Upper lobe of right lung (tissue), 1 donor: ENCODE data around the gene ERCC6. TPM values are rescaled to one million over a fixed set of nuclear protein-coding genes. Genes with fewer than 3 reads are reported as not detected.
A peak's percentile ranks its signal among the peaks of the same experiment; 100 is the strongest.

Experiments used
- ATAC-seq: fragments of 200-7000 bp; cut with Tn5 transposase; one replicate; pipeline ENCODE4 v1.9.1; 2020; ENCODE audit warnings: mild to moderate bottlenecking, moderate library complexity
- DNase-seq: peaks from one replicate; pipeline ENCODE4 v3.0.0-alpha.2; 2020
- H3K27ac ChIP-seq: fragments of 200-600 bp; one replicate; pipeline ENCODE4 v1.8.0; 2022
- H3K27me3 ChIP-seq: fragments of 200-600 bp; one replicate; pipeline ENCODE4 v1.8.0; 2022; ENCODE audit warnings: mild to moderate bottlenecking
- H3K36me3 ChIP-seq: fragments of 200-600 bp; one replicate; pipeline ENCODE4 v1.8.0; 2022
- H3K4me1 ChIP-seq: fragments of 200-600 bp; one replicate; pipeline ENCODE4 v1.8.0; 2022
- H3K4me3 ChIP-seq: fragments of 200-600 bp; one replicate; pipeline ENCODE4 v1.8.0; 2022; ENCODE audit warnings: mild to moderate bottlenecking
- H3K9me3 ChIP-seq: fragments of 200-600 bp; one replicate; pipeline ENCODE4 v1.8.0; 2022
- intact Hi-C: fragments of 100-400 bp; cut with DNase I; formaldehyde crosslinking; loops from one replicate; pipeline ENCODE4 v1.11.0; 2022
- total RNA-seq: library from RNA; stranded (reverse); fragmentation: NEBNext Ultra II Directional; extraction: Animal tissue kit (Norgen Biotek cat#: 25700); gene quantifications from one replicate; pipeline ENCODE4 v1.2.1, GENCODE V29; 2021
- TF ChIP-seq, protein P1 (sequence below): fragments of 200-600 bp; IDR thresholded peaks from one replicate; pipeline ENCODE4 v1.8.0; 2022; ENCODE audit warnings: antibody characterized with exemption
- donor health status: DM: no; HTN: yes; CAD: no; lungs with severe emphysema.

Gene ERCC6
- total RNA-seq, 1 donor from 2014 or later, result 33.9 TPM

DNA sequence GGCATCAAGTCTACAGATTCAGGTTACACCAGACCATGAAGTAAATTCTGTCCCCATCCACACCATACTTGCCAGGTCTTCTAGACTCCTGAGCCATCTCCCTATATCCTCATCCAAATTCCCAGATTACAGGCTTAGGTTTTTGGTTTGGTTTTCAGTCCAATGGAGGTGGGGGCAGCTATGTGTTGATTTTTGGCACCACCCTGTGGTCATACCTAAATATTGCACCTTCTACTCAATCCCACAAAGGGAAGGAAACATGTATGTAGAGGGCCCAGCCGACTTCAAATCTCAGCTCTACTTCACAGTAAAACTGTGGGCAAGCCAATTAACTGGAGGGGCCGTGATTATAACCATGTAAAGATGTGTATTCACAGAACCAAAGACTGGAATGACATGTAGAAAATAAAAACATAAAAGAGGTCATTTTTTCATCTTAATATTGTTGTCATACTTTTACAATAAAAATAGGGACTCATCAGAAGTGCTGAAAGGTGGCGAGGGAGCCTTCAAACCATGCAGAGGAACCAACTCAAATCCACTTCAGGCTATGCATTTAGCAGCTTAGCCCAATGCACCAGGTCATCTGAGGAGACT, 19.8 kb downstream of the ERCC6 start:
- TF ChIP-seq, protein P1, sequence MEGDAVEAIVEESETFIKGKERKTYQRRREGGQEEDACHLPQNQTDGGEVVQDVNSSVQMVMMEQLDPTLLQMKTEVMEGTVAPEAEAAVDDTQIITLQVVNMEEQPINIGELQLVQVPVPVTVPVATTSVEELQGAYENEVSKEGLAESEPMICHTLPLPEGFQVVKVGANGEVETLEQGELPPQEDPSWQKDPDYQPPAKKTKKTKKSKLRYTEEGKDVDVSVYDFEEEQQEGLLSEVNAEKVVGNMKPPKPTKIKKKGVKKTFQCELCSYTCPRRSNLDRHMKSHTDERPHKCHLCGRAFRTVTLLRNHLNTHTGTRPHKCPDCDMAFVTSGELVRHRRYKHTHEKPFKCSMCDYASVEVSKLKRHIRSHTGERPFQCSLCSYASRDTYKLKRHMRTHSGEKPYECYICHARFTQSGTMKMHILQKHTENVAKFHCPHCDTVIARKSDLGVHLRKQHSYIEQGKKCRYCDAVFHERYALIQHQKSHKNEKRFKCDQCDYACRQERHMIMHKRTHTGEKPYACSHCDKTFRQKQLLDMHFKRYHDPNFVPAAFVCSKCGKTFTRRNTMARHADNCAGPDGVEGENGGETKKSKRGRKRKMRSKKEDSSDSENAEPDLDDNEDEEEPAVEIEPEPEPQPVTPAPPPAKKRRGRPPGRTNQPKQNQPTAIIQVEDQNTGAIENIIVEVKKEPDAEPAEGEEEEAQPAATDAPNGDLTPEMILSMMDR, result peak; percentile 68
- H3K36me3 ChIP-seq, result peaks cover 22% of the 10 kb centered on the region
- no peaks in the 10 kb centered on the region for H3K4me1 ChIP-seq
- no peaks in the 10 kb centered on the region for H3K9me3 ChIP-seq
- H3K27ac ChIP-seq, result no peak overlapping the region
- DNase-seq, result no peak
- ATAC-seq, result peak; percentile 88
- H3K4me3 ChIP-seq, result no peak overlapping the region
- no peaks in the 10 kb centered on the region for H3K27me3 ChIP-seq
- intact Hi-C loops, result no loop called here

DNA sequence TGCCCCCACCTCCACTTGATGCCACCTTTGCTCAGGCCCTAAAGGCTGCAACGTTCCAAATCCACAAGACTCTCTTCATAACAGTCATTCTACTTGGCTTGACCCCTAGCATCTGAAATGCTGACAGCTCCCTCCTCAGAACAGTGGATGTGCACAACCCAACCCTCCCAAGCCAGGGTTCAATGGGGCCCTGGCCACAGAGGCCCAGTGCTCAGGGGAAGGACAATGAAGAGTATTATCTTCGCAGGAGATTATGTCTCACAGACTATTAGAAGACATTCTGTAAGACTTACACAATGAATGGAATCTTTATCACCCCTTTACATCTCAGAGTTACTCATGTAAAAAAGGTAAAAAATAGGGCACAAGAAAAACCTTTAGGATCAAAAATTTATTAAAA, 20.4 kb downstream of the ERCC6 start:
- TF ChIP-seq, protein P1, result no peak
- peaks cover 19% of the 10 kb centered on the region for H3K36me3 ChIP-seq
- H3K27me3 ChIP-seq, result no peaks in the 10 kb centered on the region
- H3K9me3 ChIP-seq, result no peaks in the 10 kb centered on the region
- H3K4me1 ChIP-seq, result no peaks in the 10 kb centered on the region
- intact Hi-C loops, result no loop called here
- DNase-seq (no peak), ATAC-seq (no peak)
- no peak overlapping the region for H3K4me3 ChIP-seq
- no peak overlapping the region for H3K27ac ChIP-seq

GRCh38 chr10:49516216-49516970, 22.5 kb downstream of the ERCC6 start:
- H3K27ac ChIP-seq, result no peak overlapping the region
- peaks cover 13% of the 10 kb centered on the region for H3K36me3 ChIP-seq
- H3K4me3 ChIP-seq, result no peak overlapping the region
- intact Hi-C loops, result no loop called here
- no peak for ATAC-seq
- H3K27me3 ChIP-seq, result no peaks in the 10 kb centered on the region
- no peak for DNase-seq
- TF ChIP-seq, protein P1, result no peak
- H3K4me1 ChIP-seq, result no peaks in the 10 kb centered on the region
- H3K9me3 ChIP-seq, result no peaks in the 10 kb centered on the region

DNA sequence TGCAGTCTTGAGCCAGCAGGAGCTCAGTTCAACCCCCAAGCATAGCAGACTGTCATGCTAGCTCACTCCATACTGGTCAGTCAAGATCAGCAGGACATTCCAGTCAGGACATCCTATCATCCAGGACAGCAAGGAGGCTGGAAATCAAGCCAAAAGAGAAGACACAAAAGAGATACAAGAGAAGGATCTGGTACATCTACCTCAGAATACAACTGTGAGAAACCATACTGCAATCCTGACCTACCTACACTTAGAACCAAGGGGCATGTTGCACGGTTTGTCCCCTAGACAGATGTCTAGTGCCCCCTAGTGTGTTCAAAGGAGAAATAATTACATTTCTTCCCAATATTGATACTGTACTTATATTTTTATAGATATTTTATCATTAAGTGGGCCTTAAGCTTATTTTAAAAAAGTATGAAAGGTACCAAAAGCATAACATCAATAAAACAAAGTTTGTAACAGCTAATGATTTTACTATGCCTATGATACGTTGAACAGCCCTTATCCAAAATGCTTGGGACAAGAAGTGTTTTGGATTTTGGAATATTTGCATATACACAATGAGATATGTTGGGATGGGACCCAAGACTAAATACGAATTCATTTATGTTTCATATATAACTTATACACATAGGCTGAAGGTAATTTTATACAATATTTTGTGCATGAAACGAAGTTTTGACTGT, 26.7 kb downstream of the ERCC6 start:
- intact Hi-C loops, result no loop called here
- Histone ChIP-seq H3K36me3 (peaks cover 12% of the 10 kb centered on the region), H3K4me1 (peaks cover 3% of the 10 kb centered on the region), H3K27me3 (no peaks in the 10 kb centered on the region), H3K4me3 (no peak overlapping the region), H3K27ac (no peak overlapping the region), H3K9me3 (no peaks in the 10 kb centered on the region)
- DNase-seq (no peak), ATAC-seq (peak; percentile 81)
- TF ChIP-seq, protein P1, result peak; percentile 60

- no peaks in the 10 kb centered on the region for H3K27me3 ChIP-seq
- TF ChIP-seq, protein P1, result no peak
- no peak for ATAC-seq
- H3K36me3 ChIP-seq, result peaks cover 9% of the 10 kb centered on the region
- no peak overlapping the region for H3K4me3 ChIP-seq
- no peak for DNase-seq
- intact Hi-C loops, result no loop called here
- H3K4me1 ChIP-seq, result peaks cover 3% of the 10 kb centered on the region
- H3K9me3 ChIP-seq, result no peaks in the 10 kb centered on the region
- no peak overlapping the region for H3K27ac ChIP-seq
Measured at GRCh38 chr10:49509771-49510303, 29.1 kb downstream of the ERCC6 start.
